GM18505 (cell line): ENCODE results near the gene NDUFB8.
"Not testable (repeated sequence)": the region's sequence is repeated elsewhere in the genome, so short reads cannot be mapped to it uniquely, and the experiment has no call there.

ENCODE experiments used
- ATAC-seq: cut with Tn5 transposase; IDR thresholded peaks from one replicate; pipeline ENCODE4 v1.9.1; 2021; ENCODE audit not compliant: unreplicated experiment
- POLR2A ChIP-seq: IDR thresholded peaks from 4 replicates; pipeline ENCODE4 v1.6.1; 2011; ENCODE audit warnings: borderline replicate concordance; ENCODE audit not compliant: insufficient read depth, insufficient read length; ENCODE audit errors: extremely low read depth

The NDUFB8 gene

DNA sequence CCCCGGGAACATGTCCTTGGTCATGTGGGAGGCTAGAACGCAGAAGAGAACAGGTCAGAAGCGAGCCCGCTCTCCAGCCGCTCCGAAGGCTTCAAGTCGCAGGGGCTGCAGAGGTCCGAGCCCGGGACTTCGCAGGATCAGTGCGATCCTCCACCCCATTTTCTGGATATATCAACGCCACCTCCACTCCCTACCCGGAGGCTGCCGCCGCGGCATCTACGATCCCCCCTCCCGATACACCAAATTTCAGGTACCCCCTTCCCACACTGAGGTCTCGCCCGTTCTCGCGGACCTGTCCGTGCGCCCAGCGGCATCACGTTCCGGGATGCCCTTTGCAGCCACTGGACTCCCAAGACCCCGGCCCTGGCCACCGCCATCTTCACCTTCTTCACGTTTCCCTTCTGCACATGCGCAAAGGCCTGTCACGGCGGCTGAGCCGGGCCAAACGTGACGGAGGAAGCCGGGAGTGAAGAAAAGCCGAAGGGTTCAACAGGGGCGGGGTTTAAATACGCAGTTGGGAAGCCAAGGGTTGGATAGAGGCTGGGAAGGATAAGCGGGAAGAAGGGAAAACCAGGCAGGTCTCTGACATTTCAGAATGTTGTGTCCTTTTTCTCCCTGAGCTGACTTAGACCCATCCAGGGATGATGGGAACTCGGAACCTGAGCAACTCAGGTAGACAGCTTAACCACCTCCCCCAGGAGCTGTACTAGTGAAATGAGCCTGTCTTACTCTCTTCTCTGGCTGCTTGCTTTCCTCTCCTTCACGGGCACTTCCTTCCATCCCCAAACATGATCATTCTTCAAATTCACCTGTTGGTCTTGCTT, at the start of gene NDUFB8:
TSS of gene NDUFB8 (minus strand) at position 397 of the 824 bp plus-strand sequence. CDS start at position 377, 20 bp downstream.
- peak; percentile 65 for ATAC-seq
- peak; percentile 82 for TF ChIP-seq POLR2A

DNA sequence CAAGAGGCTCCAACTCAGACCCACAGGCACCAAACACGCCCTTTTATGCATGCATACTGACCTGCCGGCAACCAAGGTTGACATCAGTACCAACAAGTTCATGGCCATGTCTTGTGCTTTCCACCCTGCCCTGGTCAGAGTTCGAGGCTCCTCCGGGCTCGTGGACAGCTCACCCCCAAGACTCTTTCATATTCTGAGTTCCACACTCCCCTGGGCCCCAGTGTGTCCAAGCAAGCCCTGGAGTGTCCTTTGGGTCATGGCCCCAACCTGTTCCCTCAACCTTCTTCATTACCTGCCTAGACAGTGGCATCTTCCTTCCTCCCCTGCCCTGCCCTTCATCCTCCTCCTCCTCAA, 46.6 kb upstream of the NDUFB8 start:
- ATAC-seq: no peak
- no peak for TF ChIP-seq POLR2A

DNA sequence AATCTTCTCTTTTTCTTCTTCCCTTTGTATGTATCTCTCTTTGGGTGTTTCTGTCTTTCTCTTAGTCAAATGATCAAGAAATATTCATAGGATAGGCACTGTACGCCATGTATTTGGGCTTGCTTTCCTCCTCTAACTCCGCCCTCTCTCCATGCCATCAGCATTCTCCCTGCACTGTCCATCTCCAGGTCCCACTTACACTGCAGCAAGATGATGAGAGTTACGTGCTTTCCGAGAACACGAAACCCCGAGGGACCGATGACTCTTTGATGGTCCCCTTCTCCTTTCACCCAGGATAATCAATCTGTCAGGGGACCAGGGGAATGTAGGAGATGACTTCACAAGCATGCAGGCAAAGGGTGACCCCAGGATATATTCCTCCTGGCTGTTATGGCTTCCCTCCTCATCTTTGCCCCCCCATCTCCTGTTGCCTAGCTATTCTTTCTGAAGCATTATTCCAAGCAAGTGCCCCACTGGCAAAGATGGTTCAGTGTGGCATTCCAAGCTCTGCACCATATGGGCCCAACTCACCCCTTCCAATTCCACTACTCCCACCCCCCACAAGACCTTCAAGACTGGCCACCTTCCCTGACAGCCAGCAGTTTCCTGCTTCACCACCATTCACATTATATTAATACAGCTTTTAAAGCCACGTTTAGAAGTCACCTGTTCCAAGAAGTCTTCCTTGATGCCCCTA, 46.1 kb upstream of the NDUFB8 start:
- no peak for TF ChIP-seq POLR2A

DNA sequence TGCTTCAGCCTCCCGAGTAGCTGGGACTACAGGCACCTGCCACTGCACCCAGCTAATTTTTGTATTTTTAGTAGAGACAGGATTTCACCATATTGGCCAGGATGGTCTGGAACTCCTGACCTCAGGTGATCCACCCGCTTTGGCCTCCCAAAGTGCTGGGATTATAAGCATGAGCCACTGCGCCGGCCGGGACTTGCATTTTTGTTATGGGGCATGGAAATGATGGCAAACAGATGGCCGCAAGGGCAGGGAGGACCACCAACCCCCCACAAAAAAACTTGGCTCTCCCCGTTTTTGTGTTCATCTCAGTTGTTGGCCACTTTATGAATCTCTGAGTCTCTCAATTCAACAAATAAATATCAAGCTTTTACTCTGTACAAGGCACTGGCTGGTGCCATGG, 45.5 kb upstream of the NDUFB8 start:
- not testable (repeated sequence) for ATAC-seq

More for the DNA sequence above, 46.1 kb upstream of the NDUFB8 start:
- no peak for ATAC-seq

DNA sequence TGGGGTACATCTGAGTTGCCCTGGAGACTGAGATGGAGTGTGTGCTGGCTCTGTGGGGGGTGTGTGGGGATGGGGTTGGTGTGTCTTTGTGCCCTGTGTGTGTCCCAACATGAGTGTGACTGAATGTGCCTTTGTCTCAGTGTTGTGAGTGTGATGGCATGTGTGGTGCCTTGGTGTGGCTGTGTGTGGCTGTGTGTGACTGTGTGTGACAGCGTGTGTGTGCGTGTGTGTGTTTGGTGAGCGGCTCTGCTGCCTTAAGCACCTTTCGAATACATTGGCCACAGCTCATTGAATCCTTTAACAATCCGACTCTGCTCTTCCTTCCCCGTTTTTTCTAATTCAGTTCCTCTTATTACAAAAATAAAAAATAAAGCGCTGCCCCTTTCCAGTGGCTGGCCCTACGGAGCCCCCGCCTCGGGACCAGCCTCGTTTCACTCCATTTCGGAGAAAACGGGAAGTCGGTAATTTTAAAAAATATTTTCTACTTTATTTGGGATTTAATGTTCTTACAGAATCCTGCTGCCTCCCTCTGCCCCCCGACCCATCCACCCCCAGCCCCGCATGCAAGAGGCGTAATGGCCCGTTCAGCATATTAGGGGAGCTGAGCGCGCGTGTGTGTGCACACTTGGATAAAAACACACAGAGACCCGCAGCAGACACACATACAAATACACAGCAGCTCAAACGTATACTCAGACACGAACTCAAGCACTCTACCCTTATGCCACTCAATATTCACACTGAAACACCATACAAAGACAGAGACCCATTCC, 41.6 kb upstream of the NDUFB8 start:
- TF ChIP-seq POLR2A: no peak
- ATAC-seq: no peak

DNA sequence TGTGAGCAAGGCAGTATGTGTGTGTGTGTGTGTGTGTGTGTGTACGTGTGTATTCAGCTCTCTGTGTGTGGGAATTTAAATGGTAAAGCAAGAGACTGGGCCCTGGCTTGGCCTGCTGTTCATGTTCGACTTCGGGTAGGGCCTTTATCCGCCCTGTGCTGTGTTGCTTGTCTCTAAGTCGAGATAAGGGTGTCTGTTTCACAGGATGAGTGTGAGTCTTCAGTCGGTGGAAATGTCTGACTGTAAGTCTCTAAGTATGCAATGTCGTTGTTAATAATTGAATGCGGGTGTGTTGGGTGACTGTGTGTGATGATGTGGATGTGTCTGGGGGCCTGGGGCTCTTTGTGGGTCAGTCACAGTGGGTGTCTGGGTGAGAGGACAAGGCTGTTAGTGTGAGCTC, 40.8 kb upstream of the NDUFB8 start:
- no peak for ATAC-seq
- TF ChIP-seq POLR2A: no peak

DNA sequence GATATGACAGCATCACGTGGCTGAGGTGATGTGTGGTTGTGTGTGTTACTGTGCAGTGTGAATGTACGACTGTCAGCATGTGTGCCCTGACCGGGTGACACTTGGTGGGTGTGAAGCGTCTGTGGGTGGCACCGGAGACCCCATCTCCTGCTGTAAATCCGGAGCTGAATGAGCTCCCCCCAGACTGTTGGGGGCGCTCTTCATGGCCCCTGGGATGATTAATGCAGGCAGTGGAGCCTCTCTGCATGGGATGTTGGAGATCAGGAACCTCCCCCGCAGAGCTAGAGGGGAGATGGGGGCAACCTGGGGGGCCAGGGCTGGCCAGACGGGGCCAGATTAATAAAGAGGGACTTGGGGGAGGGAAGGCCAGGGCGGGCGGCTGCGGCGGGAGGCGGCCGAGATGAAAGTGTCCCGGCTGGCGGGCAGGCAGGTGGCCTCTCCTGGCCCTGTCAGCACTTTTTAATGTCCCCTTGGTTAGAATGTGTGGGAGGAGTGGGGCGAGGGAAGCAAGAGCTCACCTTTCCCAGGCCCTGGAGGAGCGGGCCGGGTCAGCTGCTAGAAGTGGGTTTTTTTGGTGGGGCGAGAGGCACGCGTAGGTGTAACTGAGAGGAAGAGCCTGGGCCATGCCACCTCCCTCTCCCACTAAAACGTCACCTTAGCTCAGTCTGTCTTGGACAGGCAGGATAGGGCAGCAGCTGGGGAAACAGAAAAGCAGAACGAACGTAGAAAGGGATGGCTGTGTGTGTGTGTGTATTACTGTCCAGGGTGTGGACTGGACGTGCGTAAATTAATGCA, 40.2 kb upstream of the NDUFB8 start:
- no peak for TF ChIP-seq POLR2A
- ATAC-seq: no peak

DNA sequence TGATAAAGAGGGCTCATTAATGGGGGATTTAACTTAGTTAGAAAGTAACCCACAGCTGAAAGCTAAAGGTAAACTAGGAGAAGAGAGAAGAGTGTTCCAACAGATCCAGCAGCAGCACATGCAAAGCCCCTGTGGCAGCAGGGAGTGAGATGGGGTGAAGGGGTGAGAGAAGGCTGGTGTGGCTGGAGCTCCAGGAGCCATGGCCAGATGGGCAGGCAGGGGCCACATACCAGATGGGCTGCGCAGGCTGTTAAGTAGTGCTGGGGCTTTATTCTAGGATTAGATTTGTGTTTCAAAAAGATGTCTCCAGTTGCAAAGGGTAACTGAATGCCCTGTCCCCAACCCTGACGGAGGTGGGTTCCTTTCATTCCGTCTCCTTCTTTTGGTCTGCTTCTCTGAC, 39.2 kb upstream of the NDUFB8 start:
- no peak for TF ChIP-seq POLR2A
- no peak for ATAC-seq

DNA sequence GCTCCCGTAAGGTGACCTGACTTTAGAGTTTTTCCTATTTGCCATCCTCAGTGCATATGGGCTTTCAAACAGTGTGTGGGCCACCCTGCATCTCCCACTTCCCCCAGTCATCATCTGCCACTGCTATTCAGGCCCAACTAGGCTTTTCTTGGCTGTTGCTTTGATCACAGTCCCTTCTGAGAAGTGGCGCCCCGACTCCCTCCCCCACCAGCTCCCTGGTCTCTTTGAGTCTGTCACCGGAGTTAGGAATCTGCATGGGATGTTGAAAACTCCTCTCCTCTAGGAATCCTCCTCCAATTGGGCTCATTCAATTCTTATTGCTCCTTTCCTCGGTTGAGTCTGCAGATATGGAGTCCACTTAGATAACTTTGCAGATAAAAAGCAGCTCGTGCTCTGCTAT, 38.2 kb upstream of the NDUFB8 start:
- TF ChIP-seq POLR2A: no peak
- ATAC-seq: no peak

DNA sequence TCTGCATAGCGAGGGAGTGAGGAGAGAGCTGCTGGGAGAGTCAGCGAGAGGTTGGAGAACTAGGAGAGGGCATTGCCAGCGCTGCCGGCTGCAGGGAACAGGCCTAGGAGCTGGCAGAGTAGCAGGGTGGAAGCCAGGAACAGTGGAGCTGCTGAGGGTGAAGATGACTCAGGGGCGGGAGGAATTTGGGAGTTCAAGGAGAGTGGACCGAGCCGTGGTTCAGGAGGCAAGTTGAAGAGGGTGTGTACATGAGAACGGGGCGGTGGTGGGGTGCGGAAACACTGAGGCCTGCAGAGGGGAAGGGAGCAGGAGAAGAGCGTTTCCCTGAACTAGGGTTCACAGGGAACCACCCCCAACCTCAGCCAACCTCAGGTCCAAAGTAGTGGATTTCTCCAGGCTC, 37.6 kb upstream of the NDUFB8 start:
- TF ChIP-seq POLR2A: no peak
- no peak for ATAC-seq

DNA sequence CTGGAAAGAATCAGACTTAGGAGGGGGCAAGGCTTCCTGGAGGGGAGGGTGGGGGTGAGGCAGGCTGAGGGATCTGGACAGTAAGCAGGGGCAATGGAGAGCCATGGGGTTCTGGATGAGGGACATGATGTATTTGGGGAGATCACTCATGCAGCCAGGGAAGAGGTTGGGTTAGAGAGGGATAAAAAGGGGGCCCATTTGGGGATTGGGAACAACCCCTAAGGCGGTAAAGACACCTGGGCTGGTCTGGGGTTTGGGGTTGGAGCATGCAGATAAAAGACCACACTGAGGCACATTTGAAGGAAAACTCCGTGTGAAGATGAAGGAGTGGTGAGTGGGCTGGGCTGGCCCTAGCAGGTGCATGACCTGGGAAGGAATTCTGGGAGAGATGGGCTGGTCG, 36.9 kb upstream of the NDUFB8 start:
- ATAC-seq: no peak
- no peak for TF ChIP-seq POLR2A

DNA sequence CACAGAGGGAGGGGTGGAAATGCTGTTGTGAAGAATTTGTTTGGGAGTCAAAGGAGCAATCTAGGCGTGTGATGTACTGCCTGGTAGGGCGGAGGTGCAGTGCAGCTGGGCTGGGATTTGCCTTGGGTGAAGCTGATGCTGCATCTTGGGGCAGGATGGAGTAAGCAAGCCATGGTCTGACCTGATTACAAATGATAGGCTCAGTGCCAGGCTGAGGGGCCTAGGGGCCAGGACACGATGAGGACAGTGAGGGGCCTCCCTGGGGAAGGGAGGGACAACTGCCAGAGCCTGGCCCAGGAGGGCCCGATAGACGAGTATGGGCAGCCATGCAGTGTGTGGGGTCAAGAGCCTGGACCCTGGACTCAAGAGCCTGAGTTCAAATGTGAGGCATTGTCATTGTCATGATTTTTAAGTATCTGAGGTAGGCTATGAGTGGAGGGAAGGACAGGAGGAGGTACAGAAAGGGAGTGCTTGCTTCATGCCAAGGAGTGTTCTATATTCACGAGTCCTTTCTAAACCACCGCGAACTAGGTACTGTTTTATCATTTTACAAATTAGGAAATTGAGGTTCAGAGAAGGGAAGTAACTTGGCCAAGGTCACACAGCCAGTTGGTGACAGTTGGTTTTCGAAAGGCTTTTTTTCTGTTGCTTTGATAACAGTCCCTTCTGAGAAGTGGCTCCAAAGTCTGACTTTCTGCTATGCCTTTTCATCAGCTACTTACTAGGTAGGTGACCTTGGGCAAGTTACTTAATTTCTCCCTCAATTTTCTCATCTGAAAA, 35.7 kb upstream of the NDUFB8 start:
- no peak for TF ChIP-seq POLR2A
- no peak for ATAC-seq
